IPS-20b (cell line): ENCODE measurements around the gene AP1M2.
"Not testable (repeated sequence)": the region's sequence is repeated elsewhere in the genome, so short reads cannot be mapped to it uniquely, and the experiment has no call there.

Source experiments
- H3K27ac ChIP-seq: one replicate; pipeline ENCODE4 v1.5.1; 2013; ENCODE audit warnings: low read length
- H3K27me3 ChIP-seq: 2 replicates; pipeline ENCODE4 v1.6.1; 2013; ENCODE audit warnings: mild to moderate bottlenecking, low read length, inconsistent platforms; ENCODE audit not compliant: insufficient read depth
- H3K36me3 ChIP-seq: 2 replicates; pipeline ENCODE4 v1.6.1; 2013; ENCODE audit warnings: low read depth, mild to moderate bottlenecking, inconsistent platforms, low read length, moderate library complexity; ENCODE audit not compliant: insufficient read depth
- H3K4me1 ChIP-seq: 2 replicates; pipeline ENCODE4 v1.6.1; 2013; ENCODE audit warnings: mild to moderate bottlenecking, control low read depth, inconsistent platforms, low read length, moderate library complexity; ENCODE audit not compliant: insufficient read depth
- H3K4me3 ChIP-seq: 2 replicates; pipeline ENCODE4 v1.5.1; 2013; ENCODE audit warnings: mild to moderate bottlenecking, low read length, inconsistent platforms
- H3K9ac ChIP-seq: 2 replicates; pipeline ENCODE4 v1.6.1; 2013; ENCODE audit warnings: low read depth, mild to moderate bottlenecking, inconsistent platforms, low read length, moderate library complexity
- H3K9me3 ChIP-seq: 2 replicates; pipeline ENCODE4 v1.6.1; 2013; ENCODE audit warnings: mild to moderate bottlenecking, low read depth, low read length, inconsistent platforms; ENCODE audit not compliant: insufficient read depth

The AP1M2 gene

GRCh38 chr19:10593820-10594637 is 6.9 kb upstream of the AP1M2 start:
- Histone ChIP-seq H3K9ac (no peak overlapping the region), H3K4me1 (no peaks in the 10 kb centered on the region), H3K27ac (no peak overlapping the region), H3K9me3 (no peaks in the 10 kb centered on the region), H3K27me3 (no peaks in the 10 kb centered on the region; the same call in 1 of the 2 replicates), H3K36me3 (no peaks in the 10 kb centered on the region), H3K4me3 (no peak overlapping the region)

DNA sequence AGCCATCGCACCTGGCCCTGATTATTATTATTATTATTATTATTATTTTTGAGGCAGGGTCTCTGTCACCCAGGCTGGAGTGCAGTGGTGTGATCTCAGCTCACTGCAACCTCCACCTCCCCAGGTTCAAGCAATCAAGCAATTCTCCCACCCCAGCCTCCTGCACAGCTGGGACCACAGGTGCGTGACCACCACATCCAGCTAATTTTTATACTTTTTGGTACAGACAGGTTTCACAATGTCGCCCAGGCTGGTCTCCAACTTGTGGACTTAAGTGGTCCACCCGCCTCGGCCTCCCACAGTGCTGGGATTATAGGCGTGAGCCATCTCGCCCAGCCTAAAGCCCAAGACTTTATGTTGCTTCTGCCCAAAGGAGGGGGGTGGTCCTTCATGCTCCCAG is 6.0 kb upstream of the AP1M2 start:
- H3K4me1 ChIP-seq: no peaks in the 10 kb centered on the region
- H3K9ac ChIP-seq: no peak overlapping the region
- H3K4me3 ChIP-seq: no peak overlapping the region
- H3K27me3 ChIP-seq: no peaks in the 10 kb centered on the region; the same call in 1 of the 2 replicates
- no peaks in the 10 kb centered on the region for H3K36me3 ChIP-seq
- no peaks in the 10 kb centered on the region for H3K9me3 ChIP-seq
- no peak overlapping the region for H3K27ac ChIP-seq

DNA sequence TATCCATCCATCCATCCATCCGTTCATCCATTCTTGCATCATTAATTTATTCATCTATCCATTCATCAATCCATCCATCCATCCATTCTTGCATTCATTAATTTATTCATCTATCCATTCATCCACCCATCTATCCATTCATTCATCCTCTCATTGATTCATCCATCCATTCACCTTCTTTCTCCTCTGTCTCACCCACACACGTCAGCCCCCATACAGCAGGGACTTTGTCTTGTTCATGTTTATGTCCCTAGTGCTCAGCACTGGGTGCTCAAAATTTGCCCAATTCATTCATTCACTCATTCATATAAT is 683 bp upstream of the AP1M2 start:
- H3K27ac ChIP-seq: no peak overlapping the region
- H3K36me3 ChIP-seq: peaks cover 12% of the 10 kb centered on the region
- H3K4me3 ChIP-seq: peak overlapping the region; percentile 76; the same call in 1 of the 2 replicates

DNA sequence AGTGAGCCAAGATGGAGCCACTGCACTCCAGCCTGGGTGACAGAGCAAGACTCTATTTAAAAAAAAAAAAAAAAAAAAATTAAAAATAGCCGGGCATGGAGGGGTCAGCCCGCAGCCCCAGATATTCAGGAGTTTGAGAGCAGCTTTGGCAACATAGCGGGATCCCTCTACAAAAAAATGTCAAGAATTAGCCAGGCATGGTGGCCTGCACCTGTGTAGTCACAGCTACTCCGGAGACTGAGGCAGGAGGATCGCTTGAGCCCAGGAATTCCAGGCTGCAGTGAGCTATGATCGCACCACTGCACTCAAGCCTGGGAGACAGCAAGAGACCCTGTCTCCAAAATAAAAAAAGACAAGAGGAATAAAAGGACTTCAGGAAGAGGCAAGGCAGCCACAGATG is 716 bp downstream of the AP1M2 start:
- peaks cover 13% of the 10 kb centered on the region for H3K27me3 ChIP-seq
- H3K27ac ChIP-seq: no peak overlapping the region
- no peaks in the 10 kb centered on the region for H3K4me1 ChIP-seq
- H3K9me3 ChIP-seq: no peaks in the 10 kb centered on the region
- H3K36me3 ChIP-seq: peaks cover 17% of the 10 kb centered on the region
- H3K4me3 ChIP-seq: peak overlapping the region; percentile 76
- H3K9ac ChIP-seq: peak overlapping the region; percentile 63; the same call in 1 of the 2 replicates

More for the DNA sequence above, 683 bp upstream of the AP1M2 start:
- Histone ChIP-seq H3K4me1 (no peaks in the 10 kb centered on the region), H3K9ac (no peak overlapping the region), H3K9me3 (no peaks in the 10 kb centered on the region), H3K27me3 (peaks cover 13% of the 10 kb centered on the region)

GRCh38 chr19:10583036-10583776 is 3.9 kb downstream of the AP1M2 start:
- H3K4me3 ChIP-seq: no peak overlapping the region
- no peaks in the 10 kb centered on the region for H3K4me1 ChIP-seq
- H3K36me3 ChIP-seq: peaks cover 43% of the 10 kb centered on the region
- H3K27me3 ChIP-seq: peaks cover 13% of the 10 kb centered on the region
- H3K9ac ChIP-seq: no peak overlapping the region
- H3K27ac ChIP-seq: no peak overlapping the region
- H3K9me3 ChIP-seq: no peaks in the 10 kb centered on the region

DNA sequence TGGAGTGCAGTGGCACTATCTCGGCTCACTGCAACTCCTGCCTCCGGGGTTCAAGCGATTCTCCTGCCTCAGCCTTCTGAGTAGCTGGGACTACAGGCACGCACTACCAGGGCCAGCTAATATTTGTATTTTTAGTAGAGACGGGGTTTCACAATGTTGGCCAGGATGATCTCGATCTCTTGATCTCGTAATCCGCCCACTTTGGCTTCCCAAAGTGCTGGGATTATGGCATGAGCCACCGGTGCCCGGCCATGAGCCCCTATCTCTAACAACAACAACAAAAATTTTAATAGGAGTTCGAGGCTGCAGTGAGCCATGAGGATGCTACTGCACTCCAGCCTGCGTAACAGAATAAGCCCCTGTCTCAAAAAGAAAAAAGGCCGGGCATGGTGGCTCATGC is 5.0 kb downstream of the AP1M2 start:
- no peak overlapping the region for H3K9ac ChIP-seq
- no peak overlapping the region for H3K27ac ChIP-seq
- H3K36me3 ChIP-seq: peaks cover 49% of the 10 kb centered on the region
- no peaks in the 10 kb centered on the region for H3K4me1 ChIP-seq
- peaks cover 3% of the 10 kb centered on the region; the same call in 1 of the 2 replicates for H3K27me3 ChIP-seq
- no peaks in the 10 kb centered on the region for H3K9me3 ChIP-seq
- H3K4me3 ChIP-seq: no peak overlapping the region

GRCh38 chr19:10580979-10581631 is 6.0 kb downstream of the AP1M2 start:
- Histone ChIP-seq H3K4me1 (no peaks in the 10 kb centered on the region), H3K9ac (peak overlapping the region; percentile 36; the same call in 1 of the 2 replicates), H3K36me3 (peaks cover 52% of the 10 kb centered on the region), H3K9me3 (no peaks in the 10 kb centered on the region), H3K27ac (no peak overlapping the region), H3K27me3 (no peaks in the 10 kb centered on the region), H3K4me3 (no peak overlapping the region)

DNA sequence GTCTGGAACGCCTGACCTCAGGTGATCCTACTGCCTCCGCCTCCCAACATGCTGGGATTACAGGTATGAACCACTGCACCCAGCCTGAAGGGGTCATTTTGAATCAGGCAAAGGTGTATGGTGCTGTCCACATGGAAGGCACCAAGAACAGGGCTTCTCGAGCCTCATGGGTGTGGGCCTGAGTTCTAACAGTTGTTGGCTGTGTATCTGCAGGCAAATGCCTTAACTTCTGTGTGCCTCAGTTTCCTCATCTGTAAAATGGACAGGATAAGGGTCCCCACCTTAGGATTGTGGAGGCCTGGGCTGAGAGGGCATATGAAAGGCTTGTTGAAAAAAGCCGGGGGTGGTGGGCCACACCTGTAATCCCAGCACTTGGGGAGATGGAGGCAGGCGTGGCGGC is 9.2 kb downstream of the AP1M2 start:
- Histone ChIP-seq H3K9ac (no peak overlapping the region), H3K9me3 (no peaks in the 10 kb centered on the region), H3K27ac (no peak overlapping the region), H3K36me3 (peaks cover 55% of the 10 kb centered on the region), H3K27me3 (no peaks in the 10 kb centered on the region), H3K4me3 (no peak overlapping the region), H3K4me1 (no peaks in the 10 kb centered on the region)

DNA sequence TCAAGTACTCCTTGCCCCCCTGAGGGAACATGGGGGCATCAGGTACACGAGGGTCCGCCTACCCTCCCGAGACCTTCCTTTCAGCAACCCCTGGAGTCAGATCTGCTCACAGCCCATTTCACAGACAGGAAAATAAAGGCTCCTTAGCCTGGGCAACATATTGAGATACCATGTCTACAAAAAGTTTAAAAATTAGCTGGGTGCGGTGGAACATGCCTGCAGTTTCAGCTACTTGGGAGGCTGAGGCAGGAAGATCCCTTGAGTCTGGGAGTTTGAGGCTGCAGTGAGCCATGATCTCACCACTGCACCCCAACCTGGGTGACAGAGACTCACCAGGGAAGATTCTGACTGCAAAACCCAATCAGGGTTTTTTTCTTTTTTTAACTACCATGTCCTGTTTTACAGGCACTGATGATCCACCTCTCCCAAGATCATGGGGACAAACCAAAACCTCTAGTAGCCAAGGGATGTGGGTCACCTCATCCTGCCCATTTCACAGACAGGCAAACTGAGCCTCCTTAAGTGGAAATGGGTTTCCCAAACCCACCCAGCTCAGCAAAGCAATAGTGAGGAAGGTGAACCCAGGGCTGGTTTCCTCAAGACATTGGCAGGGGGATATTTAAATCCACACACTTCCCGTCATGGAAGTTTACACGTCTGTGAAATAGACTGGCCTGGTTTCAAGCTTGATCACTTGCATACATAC is 11.9 kb downstream of the AP1M2 start:
- H3K27ac ChIP-seq: no peak overlapping the region
- no peak overlapping the region for H3K9ac ChIP-seq
- H3K4me3 ChIP-seq: no peak overlapping the region

GRCh38 chr19:10574462-10574861 is 12.7 kb downstream of the AP1M2 start:
- H3K4me1 ChIP-seq: no peaks in the 10 kb centered on the region
- H3K9ac ChIP-seq: no peak overlapping the region
- H3K4me3 ChIP-seq: no peak overlapping the region
- no peaks in the 10 kb centered on the region for H3K9me3 ChIP-seq
- no peak overlapping the region for H3K27ac ChIP-seq
- no peaks in the 10 kb centered on the region for H3K27me3 ChIP-seq
- peaks cover 33% of the 10 kb centered on the region for H3K36me3 ChIP-seq

More for the DNA sequence above, 11.9 kb downstream of the AP1M2 start:
- Histone ChIP-seq H3K4me1 (no peaks in the 10 kb centered on the region), H3K36me3 (peaks cover 40% of the 10 kb centered on the region), H3K9me3 (no peaks in the 10 kb centered on the region), H3K27me3 (no peaks in the 10 kb centered on the region)

DNA sequence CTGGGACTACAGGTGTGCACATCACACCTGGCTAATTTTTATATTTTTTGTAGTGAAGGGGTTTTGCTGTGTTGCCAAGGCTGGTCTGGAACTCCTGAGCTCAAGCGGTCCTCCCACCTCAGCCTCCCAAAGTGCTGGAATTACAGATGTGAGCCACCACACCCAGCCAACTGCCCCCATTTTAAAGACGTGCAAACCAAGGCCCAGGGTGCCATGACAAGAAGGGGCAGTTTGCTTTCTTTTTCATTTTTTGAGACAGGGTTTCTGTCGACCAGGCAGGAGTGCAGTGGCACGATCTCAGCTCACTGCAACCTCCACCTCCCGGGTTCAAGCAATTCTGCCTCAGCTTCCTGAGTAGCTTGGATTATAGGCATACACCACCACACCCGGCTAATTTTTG is 13.3 kb downstream of the AP1M2 start:
- not testable (repeated sequence) for H3K9ac ChIP-seq, H3K4me1 ChIP-seq, H3K27me3 ChIP-seq, H3K27ac ChIP-seq, H3K4me3 ChIP-seq, H3K9me3 ChIP-seq
- H3K36me3 ChIP-seq: peaks cover 30% of the 10 kb centered on the region
